ENCODE results near the gene TOMM40.
"Not testable (repeated sequence)": the region's sequence is repeated elsewhere in the genome, so short reads cannot be mapped to it uniquely, and the experiment has no call there.

Gene TOMM40

DNA sequence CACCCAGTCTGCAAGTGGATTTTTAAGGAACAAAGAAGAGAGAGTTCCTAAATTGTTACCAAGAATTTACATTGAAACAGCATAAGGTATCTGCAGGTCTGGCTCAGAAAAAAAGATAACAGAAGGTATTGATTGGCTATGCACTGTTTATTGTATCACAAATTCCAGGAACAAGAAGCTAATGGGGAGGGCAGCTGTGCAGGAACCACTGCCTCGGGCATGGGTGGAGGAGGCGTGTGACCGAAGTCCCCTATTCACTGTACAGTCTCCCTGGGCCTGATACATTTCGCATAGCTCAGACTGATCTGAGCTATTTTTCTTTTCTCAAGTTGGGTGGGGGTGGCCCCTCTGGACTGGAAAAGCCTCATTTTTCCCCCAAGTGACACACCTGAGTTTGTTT is 33.2 kb upstream of the TOMM40 start:
- TF ChIP-seq, protein P1, sequence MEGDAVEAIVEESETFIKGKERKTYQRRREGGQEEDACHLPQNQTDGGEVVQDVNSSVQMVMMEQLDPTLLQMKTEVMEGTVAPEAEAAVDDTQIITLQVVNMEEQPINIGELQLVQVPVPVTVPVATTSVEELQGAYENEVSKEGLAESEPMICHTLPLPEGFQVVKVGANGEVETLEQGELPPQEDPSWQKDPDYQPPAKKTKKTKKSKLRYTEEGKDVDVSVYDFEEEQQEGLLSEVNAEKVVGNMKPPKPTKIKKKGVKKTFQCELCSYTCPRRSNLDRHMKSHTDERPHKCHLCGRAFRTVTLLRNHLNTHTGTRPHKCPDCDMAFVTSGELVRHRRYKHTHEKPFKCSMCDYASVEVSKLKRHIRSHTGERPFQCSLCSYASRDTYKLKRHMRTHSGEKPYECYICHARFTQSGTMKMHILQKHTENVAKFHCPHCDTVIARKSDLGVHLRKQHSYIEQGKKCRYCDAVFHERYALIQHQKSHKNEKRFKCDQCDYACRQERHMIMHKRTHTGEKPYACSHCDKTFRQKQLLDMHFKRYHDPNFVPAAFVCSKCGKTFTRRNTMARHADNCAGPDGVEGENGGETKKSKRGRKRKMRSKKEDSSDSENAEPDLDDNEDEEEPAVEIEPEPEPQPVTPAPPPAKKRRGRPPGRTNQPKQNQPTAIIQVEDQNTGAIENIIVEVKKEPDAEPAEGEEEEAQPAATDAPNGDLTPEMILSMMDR (IDR thresholded peaks at IDR 0.05; ENCODE audit: extremely low read depth, insufficient read depth, missing control alignments), result no peak
- DNase-seq (ENCODE audit: low spot score), result no peak
- in situ Hi-C loops (cut with MboI; ENCODE audit: low pct_unique_long_range_greater_than_20kb, low sequenced_read_pairs, unreplicated experiment), result no loop called here

DNA sequence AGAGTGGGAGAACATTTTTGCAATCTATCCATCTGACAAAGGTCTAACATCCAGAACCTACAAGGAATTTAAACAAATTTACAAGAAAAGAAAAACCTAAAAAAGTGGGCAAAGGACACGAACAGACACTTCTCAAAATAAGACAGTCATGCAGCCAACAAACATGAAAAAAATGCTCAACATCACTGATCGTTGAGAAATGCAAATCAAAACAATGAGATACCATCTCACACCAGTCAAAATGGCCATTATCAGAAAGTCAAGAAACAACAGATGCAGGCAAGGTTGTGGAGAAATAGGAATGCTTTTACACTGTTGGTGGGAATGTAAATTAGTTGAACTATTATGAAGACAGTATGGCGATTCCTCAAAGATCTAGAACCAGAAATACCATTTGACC is 29.5 kb upstream of the TOMM40 start:
- in situ Hi-C loops (cut with MboI; ENCODE audit: low pct_unique_long_range_greater_than_20kb, low sequenced_read_pairs, unreplicated experiment); DNase-seq (ENCODE audit: low spot score): not testable (repeated sequence)

DNA sequence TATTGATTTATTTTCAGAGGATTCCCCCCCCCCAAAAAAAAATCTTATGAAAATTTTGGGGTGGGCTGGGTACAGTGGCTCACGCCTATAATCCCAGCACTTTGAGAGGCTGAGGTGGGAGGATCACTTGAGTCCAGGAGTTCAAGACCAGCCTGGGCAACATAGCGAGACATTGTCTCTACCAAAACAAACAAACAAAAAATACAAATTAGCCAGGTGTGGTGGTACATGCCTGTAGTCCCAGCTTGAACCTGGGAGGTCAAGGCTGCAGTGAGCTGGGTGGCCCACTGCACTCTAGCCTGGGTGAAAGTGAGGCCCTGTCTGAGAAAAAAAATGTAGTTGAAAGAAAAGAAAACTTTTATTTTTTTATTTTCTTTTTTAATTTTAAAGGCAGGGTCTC is 27.1 kb upstream of the TOMM40 start:
- in situ Hi-C loops (cut with MboI; ENCODE audit: low pct_unique_long_range_greater_than_20kb, low sequenced_read_pairs, unreplicated experiment), result no loop called here
- TF ChIP-seq, protein P1 (IDR thresholded peaks at IDR 0.05; ENCODE audit: extremely low read depth, insufficient read depth, missing control alignments), result no peak
- no peak for DNase-seq (ENCODE audit: low spot score)

DNA sequence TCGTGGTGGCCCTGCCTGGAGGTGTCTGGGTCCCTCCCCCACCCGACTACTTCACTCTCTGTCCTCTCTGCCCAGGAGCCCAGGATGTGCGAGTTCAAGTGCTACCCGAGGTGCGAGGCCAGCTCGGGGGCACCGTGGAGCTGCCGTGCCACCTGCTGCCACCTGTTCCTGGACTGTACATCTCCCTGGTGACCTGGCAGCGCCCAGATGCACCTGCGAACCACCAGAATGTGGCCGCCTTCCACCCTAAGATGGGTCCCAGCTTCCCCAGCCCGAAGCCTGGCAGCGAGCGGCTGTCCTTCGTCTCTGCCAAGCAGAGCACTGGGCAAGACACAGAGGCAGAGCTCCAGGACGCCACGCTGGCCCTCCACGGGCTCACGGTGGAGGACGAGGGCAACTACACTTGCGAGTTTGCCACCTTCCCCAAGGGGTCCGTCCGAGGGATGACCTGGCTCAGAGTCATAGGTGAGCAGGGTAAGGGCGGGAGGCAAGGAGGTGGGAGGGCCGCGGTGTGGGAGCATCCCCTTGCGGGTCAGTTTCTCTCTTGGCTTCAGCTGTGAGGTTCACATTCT is 25.8 kb upstream of the TOMM40 start:
- TF ChIP-seq, protein P1 (IDR thresholded peaks at IDR 0.05; ENCODE audit: extremely low read depth, insufficient read depth, missing control alignments), result no peak
- in situ Hi-C loops (cut with MboI; ENCODE audit: low pct_unique_long_range_greater_than_20kb, low sequenced_read_pairs, unreplicated experiment), result no loop called here
- DNase-seq (ENCODE audit: low spot score), result no peak

DNA sequence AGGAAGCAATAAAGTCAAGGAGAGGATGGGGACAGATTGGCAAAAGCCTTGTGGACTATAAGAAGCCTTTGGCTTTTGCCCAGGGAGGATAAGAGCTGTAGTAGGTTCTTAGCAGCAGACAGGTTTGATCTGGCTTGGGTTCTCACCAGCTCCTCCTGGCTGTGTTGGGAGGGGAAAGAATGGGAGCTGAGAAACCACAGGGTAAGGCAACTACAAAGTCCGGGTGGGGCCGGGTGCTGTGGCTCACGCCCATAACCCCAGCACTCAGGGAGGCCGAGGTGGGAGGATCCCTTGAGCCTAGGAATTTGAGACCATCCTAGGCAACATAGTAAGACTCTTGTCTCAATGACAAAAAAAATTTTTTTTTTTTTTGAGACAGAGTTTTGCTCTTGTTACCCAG is 24.4 kb upstream of the TOMM40 start:
- no peak for DNase-seq (ENCODE audit: low spot score)
- TF ChIP-seq, protein P1 (IDR thresholded peaks at IDR 0.05; ENCODE audit: extremely low read depth, insufficient read depth, missing control alignments), result no peak
- in situ Hi-C loops (cut with MboI; ENCODE audit: low pct_unique_long_range_greater_than_20kb, low sequenced_read_pairs, unreplicated experiment), result no loop called here

DNA sequence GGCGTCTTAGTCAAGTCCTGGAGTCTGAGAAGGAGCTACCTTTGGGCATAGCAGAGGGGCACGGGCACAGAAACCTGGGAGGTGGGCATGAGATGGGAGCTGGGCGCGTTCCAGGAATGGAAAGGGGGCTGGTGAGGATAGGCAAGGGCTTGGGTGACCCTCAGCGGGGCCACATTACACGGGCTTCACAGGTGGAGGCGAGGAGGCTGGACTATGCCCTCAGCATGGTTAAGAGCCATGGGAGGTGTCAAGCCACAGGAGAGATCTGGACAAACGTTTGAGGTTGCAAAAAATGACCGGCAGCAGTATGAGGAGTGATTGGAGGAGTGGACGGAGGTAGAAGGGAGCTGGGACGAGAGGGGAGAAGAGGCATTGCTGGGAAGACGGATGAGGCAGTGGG is 23.5 kb upstream of the TOMM40 start:
- DNase-seq (ENCODE audit: low spot score), result no peak
- in situ Hi-C loops (cut with MboI; ENCODE audit: low pct_unique_long_range_greater_than_20kb, low sequenced_read_pairs, unreplicated experiment), result no loop called here
- TF ChIP-seq, protein P1 (IDR thresholded peaks at IDR 0.05; ENCODE audit: extremely low read depth, insufficient read depth, missing control alignments), result no peak

DNA sequence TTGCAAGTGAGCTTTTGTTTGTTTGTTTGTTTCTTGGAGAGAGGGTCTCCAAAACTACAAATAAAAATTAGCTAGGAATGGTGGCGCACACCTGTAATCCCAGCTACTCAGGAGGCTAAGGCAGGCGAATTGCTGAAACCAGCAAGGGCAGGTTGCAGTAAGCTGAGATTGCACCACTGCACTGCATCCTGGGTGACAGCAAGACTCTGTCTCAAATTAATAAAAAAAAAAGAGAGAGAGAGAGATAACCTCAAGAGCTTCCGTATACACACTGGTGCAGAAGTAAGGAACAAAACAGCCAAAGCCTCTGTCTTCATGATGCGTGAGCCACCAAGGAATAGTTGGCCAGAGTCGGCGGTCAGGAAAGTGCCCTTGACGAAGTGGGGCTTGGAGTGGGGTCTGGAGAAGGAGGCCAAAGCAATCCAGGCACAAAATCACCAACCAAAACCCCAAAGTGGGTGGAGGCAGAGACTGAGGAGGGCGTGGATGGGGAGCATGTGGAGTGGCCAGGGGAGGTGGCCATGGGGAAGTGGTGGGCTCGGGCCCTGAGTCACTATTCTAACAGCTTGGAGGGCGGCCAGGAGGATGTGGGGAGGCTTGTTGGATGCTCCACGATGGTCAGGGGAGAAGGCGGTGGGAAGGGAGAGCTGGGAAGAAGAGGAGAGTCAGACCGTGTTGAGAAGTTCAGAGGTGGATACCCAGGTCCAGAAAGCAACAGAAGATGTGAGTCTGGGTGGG is 21.2 kb upstream of the TOMM40 start:
- no peak for DNase-seq (ENCODE audit: low spot score)
- in situ Hi-C loops (cut with MboI; ENCODE audit: low pct_unique_long_range_greater_than_20kb, low sequenced_read_pairs, unreplicated experiment), result no loop called here
- TF ChIP-seq, protein P1 (IDR thresholded peaks at IDR 0.05; ENCODE audit: extremely low read depth, insufficient read depth, missing control alignments), result no peak

Data from GM13977 (cell line).